ENCODE data around the gene IRAK1. TPM values are rescaled to one million over a fixed set of nuclear protein-coding genes. Genes with fewer than 3 reads are reported as not detected.

Gene IRAK1
- total RNA-seq, 1 donor, result 99.5 TPM

GRCh38 chrX:154012336-154012991 lies 7.2 kb downstream of the IRAK1 start:
- peaks cover 22% of the 10 kb centered on the region for H3K79me2 ChIP-seq (ENCODE audit: insufficient read depth, low read length)
- DNase-seq (ENCODE audit: insufficient read length, low spot score, missing footprints), result peak; percentile 58
- H3K4me2 ChIP-seq (ENCODE audit: insufficient read depth, low read length), result no peak overlapping the region
- H2AFZ ChIP-seq (ENCODE audit: low read length), result no peak overlapping the region
- no peak overlapping the region for H3K4me3 ChIP-seq (ENCODE audit: insufficient read depth, low read length)
- peaks cover 45% of the 10 kb centered on the region for H3K36me3 ChIP-seq (ENCODE audit: insufficient read depth, low read length)
- no peaks in the 10 kb centered on the region for H3K4me1 ChIP-seq (ENCODE audit: insufficient read depth, low read length)
- no peaks in the 10 kb centered on the region for H3K27me3 ChIP-seq (ENCODE audit: insufficient read depth, low read length)
- H3K27ac ChIP-seq (ENCODE audit: low read depth, low read length), result no peak overlapping the region
- TF ChIP-seq CTCF (IDR thresholded peaks at IDR 0.05; ENCODE audit: extremely low read depth, low read depth, low read length), result no peak
- no peaks in the 10 kb centered on the region for H3K9me3 ChIP-seq (ENCODE audit: low read depth, low read length)
- peaks cover 5% of the 10 kb centered on the region for H4K20me1 ChIP-seq (ENCODE audit: insufficient read depth, low read length)

- H3K4me1 ChIP-seq (ENCODE audit: insufficient read depth, low read length), result no peaks in the 10 kb centered on the region
- no peaks in the 10 kb centered on the region for H3K9me3 ChIP-seq (ENCODE audit: low read depth, low read length)
- H3K36me3 ChIP-seq (ENCODE audit: insufficient read depth, low read length), result peaks cover 49% of the 10 kb centered on the region
- DNase-seq (ENCODE audit: insufficient read length, low spot score, missing footprints), result peak; percentile 73
- H3K4me2 ChIP-seq (ENCODE audit: insufficient read depth, low read length), result no peak overlapping the region
- H4K20me1 ChIP-seq (ENCODE audit: insufficient read depth, low read length), result peaks cover 5% of the 10 kb centered on the region
- no peak for TF ChIP-seq CTCF (IDR thresholded peaks at IDR 0.05; ENCODE audit: extremely low read depth, low read depth, low read length)
- no peak overlapping the region for H3K27ac ChIP-seq (ENCODE audit: low read depth, low read length)
- H3K79me2 ChIP-seq (ENCODE audit: insufficient read depth, low read length), result peaks cover 13% of the 10 kb centered on the region
- no peaks in the 10 kb centered on the region for H3K27me3 ChIP-seq (ENCODE audit: insufficient read depth, low read length)
- H3K4me3 ChIP-seq (ENCODE audit: insufficient read depth, low read length), result no peak overlapping the region
- no peak overlapping the region for H2AFZ ChIP-seq (ENCODE audit: low read length)
Measured at GRCh38 chrX:154011376-154012335, 8.0 kb downstream of the IRAK1 start.

- Histone ChIP-seq H3K36me3 (ENCODE audit: insufficient read depth, low read length) (peaks cover 40% of the 10 kb centered on the region), H2AFZ (ENCODE audit: low read length) (no peak overlapping the region), H3K27ac (ENCODE audit: low read depth, low read length) (no peak overlapping the region), H3K4me3 (ENCODE audit: insufficient read depth, low read length) (no peak overlapping the region), H3K27me3 (ENCODE audit: insufficient read depth, low read length) (no peaks in the 10 kb centered on the region), H3K9me3 (ENCODE audit: low read depth, low read length) (no peaks in the 10 kb centered on the region), H4K20me1 (ENCODE audit: insufficient read depth, low read length) (peaks cover 5% of the 10 kb centered on the region), H3K79me2 (ENCODE audit: insufficient read depth, low read length) (peaks cover 2% of the 10 kb centered on the region), H3K4me2 (ENCODE audit: insufficient read depth, low read length) (no peak overlapping the region), H3K4me1 (ENCODE audit: insufficient read depth, low read length) (no peaks in the 10 kb centered on the region)
- TF ChIP-seq CTCF (IDR thresholded peaks at IDR 0.05; ENCODE audit: extremely low read depth, low read depth, low read length), result no peak
- peak; percentile 72 for DNase-seq (ENCODE audit: insufficient read length, low spot score, missing footprints)
Measured at GRCh38 chrX:154010330-154011087, 9.2 kb downstream of the IRAK1 start.
